ENCODE measurements around the gene NR3C1. TPM values are rescaled to one million over a fixed set of nuclear protein-coding genes. Genes with fewer than 3 reads are reported as not detected.

The NR3C1 gene
- total RNA-seq, 4 donors from 2014 or later: 56.7 to 79.1 (median 64.4) TPM

DNA sequence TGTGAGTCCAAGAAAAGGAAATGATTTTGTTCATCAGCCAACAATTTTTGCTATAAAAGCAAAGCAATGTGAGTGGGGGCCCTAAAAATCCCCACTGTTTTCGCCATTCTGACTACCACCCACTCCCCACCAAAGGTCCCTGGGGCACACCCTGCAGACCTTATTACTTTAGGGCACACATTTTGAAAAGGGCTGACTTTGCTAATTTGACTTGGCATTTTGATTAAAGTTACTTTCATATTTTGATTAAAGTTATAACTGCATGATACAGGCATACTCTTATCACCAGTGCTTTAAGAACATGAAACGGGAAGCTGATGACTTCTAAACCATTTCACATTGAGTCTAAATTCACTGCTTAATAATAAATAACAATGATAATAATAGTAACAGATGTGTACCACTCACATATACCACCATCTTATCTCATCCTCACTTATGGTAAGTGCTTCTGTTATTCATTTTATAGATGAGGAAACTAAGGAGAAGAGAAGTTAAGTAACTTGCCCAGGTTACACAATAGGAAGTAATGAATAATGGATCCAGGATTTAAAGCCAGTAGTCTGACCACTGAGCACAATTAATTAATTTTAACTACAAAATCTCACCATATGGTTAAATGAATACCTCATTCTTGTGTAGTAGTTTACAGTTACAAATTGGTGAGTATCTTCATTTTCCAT lies 25.4 kb upstream of the NR3C1 start:
- Histone ChIP-seq H3K36me3 (no peaks in the 10 kb centered on the region), H3K4me3 (no peak overlapping the region), H3K27me3 (no peaks in the 10 kb centered on the region), H3K9me3 (no peaks in the 10 kb centered on the region), H3K4me1 (no peaks in the 10 kb centered on the region), H3K27ac (no peak overlapping the region)
- DNase-seq (no peak), ATAC-seq (no peak)
- intact Hi-C loops (cut with DNase I; ENCODE audit: low total_unique reads): no loop called here
- in situ Hi-C loops (cut with MboI; ENCODE audit: low sequenced_read_pairs in 4 of 4): loop anchor here in 2 of 4 donors (25.0 kb wide), 1 partner anchor 383 kb away; the partner anchor contains the start of gene HMHB1 (in 2 of the 2)
- no peak for TF ChIP-seq POLR2A (IDR thresholded peaks at IDR 0.05)
- TF ChIP-seq, protein P1, sequence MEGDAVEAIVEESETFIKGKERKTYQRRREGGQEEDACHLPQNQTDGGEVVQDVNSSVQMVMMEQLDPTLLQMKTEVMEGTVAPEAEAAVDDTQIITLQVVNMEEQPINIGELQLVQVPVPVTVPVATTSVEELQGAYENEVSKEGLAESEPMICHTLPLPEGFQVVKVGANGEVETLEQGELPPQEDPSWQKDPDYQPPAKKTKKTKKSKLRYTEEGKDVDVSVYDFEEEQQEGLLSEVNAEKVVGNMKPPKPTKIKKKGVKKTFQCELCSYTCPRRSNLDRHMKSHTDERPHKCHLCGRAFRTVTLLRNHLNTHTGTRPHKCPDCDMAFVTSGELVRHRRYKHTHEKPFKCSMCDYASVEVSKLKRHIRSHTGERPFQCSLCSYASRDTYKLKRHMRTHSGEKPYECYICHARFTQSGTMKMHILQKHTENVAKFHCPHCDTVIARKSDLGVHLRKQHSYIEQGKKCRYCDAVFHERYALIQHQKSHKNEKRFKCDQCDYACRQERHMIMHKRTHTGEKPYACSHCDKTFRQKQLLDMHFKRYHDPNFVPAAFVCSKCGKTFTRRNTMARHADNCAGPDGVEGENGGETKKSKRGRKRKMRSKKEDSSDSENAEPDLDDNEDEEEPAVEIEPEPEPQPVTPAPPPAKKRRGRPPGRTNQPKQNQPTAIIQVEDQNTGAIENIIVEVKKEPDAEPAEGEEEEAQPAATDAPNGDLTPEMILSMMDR (IDR thresholded peaks at IDR 0.05 in 4 of 5, conservative IDR thresholded peaks at IDR 0.05 in 1 of 5): no peak

DNA sequence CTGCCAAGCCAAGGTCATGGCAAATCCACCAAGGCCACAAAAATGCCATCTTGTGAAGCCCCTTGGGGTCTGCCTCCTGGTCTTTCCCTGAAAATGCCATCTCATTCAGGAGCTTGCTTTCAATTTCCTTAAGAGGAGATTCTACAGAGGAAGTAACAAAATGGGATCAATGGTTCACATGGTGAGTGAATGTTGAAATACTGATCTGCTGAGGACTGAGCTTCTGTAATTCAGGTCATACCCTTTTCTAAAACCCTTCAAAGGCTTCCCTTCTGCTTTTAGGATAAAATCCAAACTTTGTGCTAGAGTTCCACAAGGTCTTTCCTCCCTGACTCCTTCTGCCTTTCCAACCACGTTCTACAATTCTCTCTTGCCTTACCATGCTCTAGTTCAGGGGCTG lies 24.7 kb upstream of the NR3C1 start:
- DNase-seq: no peak
- H3K27me3 ChIP-seq: no peaks in the 10 kb centered on the region
- no peaks in the 10 kb centered on the region for H3K4me1 ChIP-seq
- TF ChIP-seq, protein P1 (IDR thresholded peaks at IDR 0.05 in 4 of 5, conservative IDR thresholded peaks at IDR 0.05 in 1 of 5): no peak
- TF ChIP-seq POLR2A (IDR thresholded peaks at IDR 0.05): no peak
- H3K4me3 ChIP-seq: no peak overlapping the region
- no peak for ATAC-seq
- intact Hi-C loops (cut with DNase I; ENCODE audit: low total_unique reads): no loop called here
- H3K36me3 ChIP-seq: no peaks in the 10 kb centered on the region
- H3K9me3 ChIP-seq: no peaks in the 10 kb centered on the region
- in situ Hi-C loops (cut with MboI; ENCODE audit: low sequenced_read_pairs in 4 of 4): loop anchor here in 2 of 4 donors (25.0 kb wide), 1 partner anchor 384 kb away; the partner anchor contains the start of gene HMHB1 (in 2 of the 2)
- H3K27ac ChIP-seq: no peak overlapping the region

DNA sequence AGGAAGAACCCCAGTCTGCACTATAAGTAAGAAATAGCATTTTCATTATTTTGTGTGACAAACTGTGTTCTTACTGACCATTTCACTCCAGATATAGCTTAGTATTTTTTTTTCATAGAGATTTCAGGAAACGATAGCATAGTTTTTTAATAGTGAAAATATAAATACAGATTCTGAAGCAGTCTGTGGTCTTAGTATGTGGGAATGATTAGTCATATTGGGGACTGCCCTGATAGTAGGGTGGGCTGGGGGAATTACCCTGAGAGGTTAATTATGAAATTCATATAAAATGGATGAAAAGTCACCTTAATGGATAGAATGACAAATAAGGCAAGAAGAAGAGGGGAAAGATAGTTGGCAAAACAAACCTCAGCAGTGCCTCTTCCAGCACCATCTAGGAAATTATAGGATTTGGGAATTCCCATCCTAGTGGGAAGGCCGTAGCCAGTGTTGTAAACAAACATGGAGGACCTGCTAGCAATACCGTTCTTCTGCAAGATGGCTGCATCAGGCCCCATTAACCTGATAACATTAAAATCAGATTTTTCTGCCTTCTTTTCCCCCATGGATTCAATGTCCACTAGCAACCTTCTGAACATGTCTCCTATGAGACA lies 23.7 kb upstream of the NR3C1 start:
- DNase-seq (no peak), ATAC-seq (no peak)
- no peaks in the 10 kb centered on the region for H3K27me3 ChIP-seq
- no peak for TF ChIP-seq POLR2A (IDR thresholded peaks at IDR 0.05)
- TF ChIP-seq, protein P1 (IDR thresholded peaks at IDR 0.05 in 4 of 5, conservative IDR thresholded peaks at IDR 0.05 in 1 of 5): no peak
- no peaks in the 10 kb centered on the region for H3K9me3 ChIP-seq
- H3K27ac ChIP-seq: no peak overlapping the region
- H3K4me3 ChIP-seq: no peak overlapping the region
- no peaks in the 10 kb centered on the region for H3K36me3 ChIP-seq
- H3K4me1 ChIP-seq: no peaks in the 10 kb centered on the region
- in situ Hi-C loops (cut with MboI; ENCODE audit: low sequenced_read_pairs in 4 of 4): loop anchor here in 2 of 4 donors (25.0 kb wide), 1 partner anchor 385 kb away; the partner anchor contains the start of gene HMHB1 (in 2 of the 2)
- intact Hi-C loops (cut with DNase I; ENCODE audit: low total_unique reads): no loop called here

DNA sequence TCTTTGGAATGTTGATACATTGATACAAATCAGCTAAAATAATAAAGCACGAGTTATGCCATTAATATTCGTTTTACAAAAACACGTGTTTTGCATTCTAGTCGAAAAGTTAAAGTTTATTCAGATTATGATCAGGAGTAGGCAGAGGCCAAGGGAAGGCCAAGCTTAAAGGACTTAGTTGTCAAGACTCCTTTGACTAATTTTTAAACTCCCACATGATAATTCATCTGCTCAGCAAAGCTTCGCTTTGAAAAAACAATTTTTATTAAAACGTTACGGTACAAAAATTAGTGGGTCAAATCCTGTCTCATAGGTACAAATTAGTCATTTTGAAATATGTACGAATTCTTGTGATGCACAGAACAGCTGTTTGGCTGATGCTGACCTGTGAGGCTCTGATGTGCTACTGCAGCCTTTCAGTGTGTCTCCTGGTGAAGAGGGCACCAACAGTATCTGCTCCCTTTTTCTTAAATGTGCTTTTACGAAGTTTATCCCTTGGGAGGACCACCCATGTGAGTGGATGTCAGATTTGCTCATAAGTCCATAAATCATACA lies 23.0 kb upstream of the NR3C1 start:
- H3K36me3 ChIP-seq: no peaks in the 10 kb centered on the region
- in situ Hi-C loops (cut with MboI; ENCODE audit: low sequenced_read_pairs in 4 of 4): loop anchor here in 2 of 4 donors (25.0 kb wide), 1 partner anchor 386 kb away; the partner anchor contains the start of gene HMHB1 (in 2 of the 2)
- DNase-seq (no peak), ATAC-seq (no peak)
- no peaks in the 10 kb centered on the region for H3K4me1 ChIP-seq
- TF ChIP-seq POLR2A (IDR thresholded peaks at IDR 0.05): no peak
- TF ChIP-seq, protein P1 (IDR thresholded peaks at IDR 0.05 in 4 of 5, conservative IDR thresholded peaks at IDR 0.05 in 1 of 5): no peak
- H3K27me3 ChIP-seq: no peaks in the 10 kb centered on the region
- no peak overlapping the region for H3K4me3 ChIP-seq
- intact Hi-C loops (cut with DNase I; ENCODE audit: low total_unique reads): no loop called here
- no peaks in the 10 kb centered on the region for H3K9me3 ChIP-seq
- H3K27ac ChIP-seq: no peak overlapping the region

Measured in gastrocnemius medialis (tissue), 4 donors.